K562 (cell line): ENCODE results near the gene ZNF471.

Experiments
- MCM2 ChIP-seq: fragments of 450-650 bp; IDR thresholded peaks from 2 replicates; pipeline ENCODE4 v1.6.1; 2017; ENCODE audit warnings: low read depth, mild to moderate bottlenecking
- SOX6 ChIP-seq: fragments of 450-650 bp; IDR thresholded peaks from 2 replicates; pipeline ENCODE4 v1.6.1; 2014; ENCODE audit warnings: mild to moderate bottlenecking
- ZC3H11A ChIP-seq: IDR thresholded peaks from 2 replicates; pipeline ENCODE4 v1.6.1; 2012; ENCODE audit warnings: low read depth, low read length, improper control_type of control experiment

GRCh38 chr19:56476651-56477428 is 30.8 kb upstream of the ZNF471 start, which contains the start of gene ZNF667:
- TF ChIP-seq MCM2 (no peak), ZC3H11A (no peak), SOX6 (no peak)
